Right atrium auricular region (tissue), 2 donors: Measurements from ENCODE around the gene CNTN4. TPM values are rescaled to one million over a fixed set of nuclear protein-coding genes. Genes with fewer than 3 reads are reported as not detected.

Experiments
- DNase-seq: peaks from one replicate; pipeline ENCODE4 v3.0.0-alpha.2; 2019; ENCODE audit warnings: low spot score
- H3K27ac ChIP-seq, 2 donors: fragments of 200-600 bp; sonication (generic); 1 replicate in 1 of 2; 2 replicates in 1 of 2; pipeline ENCODE4 v1.5.1; 2016 to 2019
- H3K27me3 ChIP-seq, 2 donors: fragments of 200-600 bp; sonication (generic); one replicate each; pipeline versions ENCODE4 v1.5.1 to v1.6.0; 2017 to 2019
- H3K36me3 ChIP-seq: fragments of 200-600 bp; sonication (generic); one replicate; pipeline ENCODE4 v1.5.1; 2016
- H3K4me1 ChIP-seq, 2 donors: fragments of 200-600 bp; sonication (generic); one replicate each; pipeline versions ENCODE4 v1.5.1 to v1.6.0; 2017 to 2019
- H3K4me3 ChIP-seq, 2 donors: fragments of 200-600 bp; sonication (generic); 1 replicate in 1 of 2; 2 replicates in 1 of 2; pipeline ENCODE4 v1.5.1; 2017 to 2019; ENCODE audit warnings: mild to moderate bottlenecking in 1 of 2, moderate library complexity in 1 of 2
- H3K9me3 ChIP-seq, 2 donors: fragments of 200-600 bp; sonication (generic); one replicate each; pipeline ENCODE4 v1.5.1; 2019
- total RNA-seq, 2 donors: library from RNA; depleted of rRNA; stranded (reverse); fragments of >200 nt; gene quantifications; one replicate each; pipeline ENCODE4 v1.1.0, GENCODE V29; 2016
- TF ChIP-seq, protein P1 (sequence below), 2 donors: fragments of 200-600 bp; sonication (generic); IDR thresholded peaks; one replicate each; pipeline ENCODE4 v1.5.1; 2019; ENCODE audit warnings: antibody characterized with exemption in 2 of 2

Gene CNTN4
- total RNA-seq, 2 donors from 2014 or later: 5.3 to 5.7 TPM

DNA sequence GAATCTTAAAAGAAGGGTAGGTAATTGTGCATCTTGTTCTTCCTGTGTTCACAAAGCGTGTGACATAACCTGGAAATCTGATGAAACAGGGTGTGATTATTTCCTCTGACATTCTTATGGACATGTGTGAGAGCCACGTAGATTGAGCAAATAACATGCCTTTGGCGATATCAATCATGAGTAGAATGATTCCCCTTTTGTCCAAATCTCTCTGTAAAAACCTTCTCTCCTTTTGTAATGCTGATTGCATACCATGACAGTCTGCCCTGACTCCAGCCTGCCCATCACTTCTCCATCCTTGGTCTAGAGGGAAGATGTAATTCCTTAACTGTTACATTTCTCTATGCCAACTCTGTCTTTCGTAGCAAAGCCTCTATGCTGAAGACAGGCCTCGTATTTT lies 896.5 kb downstream of the CNTN4 start:
- no peak overlapping the region for H3K27ac ChIP-seq
- no peak overlapping the region for H3K4me3 ChIP-seq
- H3K36me3 ChIP-seq: no peaks in the 10 kb centered on the region
- H3K4me1 ChIP-seq: no peaks in the 10 kb centered on the region
- H3K9me3 ChIP-seq: no peaks in the 10 kb centered on the region
- DNase-seq: no peak
- H3K27me3 ChIP-seq: no peaks in the 10 kb centered on the region
- TF ChIP-seq, protein P1, sequence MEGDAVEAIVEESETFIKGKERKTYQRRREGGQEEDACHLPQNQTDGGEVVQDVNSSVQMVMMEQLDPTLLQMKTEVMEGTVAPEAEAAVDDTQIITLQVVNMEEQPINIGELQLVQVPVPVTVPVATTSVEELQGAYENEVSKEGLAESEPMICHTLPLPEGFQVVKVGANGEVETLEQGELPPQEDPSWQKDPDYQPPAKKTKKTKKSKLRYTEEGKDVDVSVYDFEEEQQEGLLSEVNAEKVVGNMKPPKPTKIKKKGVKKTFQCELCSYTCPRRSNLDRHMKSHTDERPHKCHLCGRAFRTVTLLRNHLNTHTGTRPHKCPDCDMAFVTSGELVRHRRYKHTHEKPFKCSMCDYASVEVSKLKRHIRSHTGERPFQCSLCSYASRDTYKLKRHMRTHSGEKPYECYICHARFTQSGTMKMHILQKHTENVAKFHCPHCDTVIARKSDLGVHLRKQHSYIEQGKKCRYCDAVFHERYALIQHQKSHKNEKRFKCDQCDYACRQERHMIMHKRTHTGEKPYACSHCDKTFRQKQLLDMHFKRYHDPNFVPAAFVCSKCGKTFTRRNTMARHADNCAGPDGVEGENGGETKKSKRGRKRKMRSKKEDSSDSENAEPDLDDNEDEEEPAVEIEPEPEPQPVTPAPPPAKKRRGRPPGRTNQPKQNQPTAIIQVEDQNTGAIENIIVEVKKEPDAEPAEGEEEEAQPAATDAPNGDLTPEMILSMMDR (IDR thresholded peaks at IDR 0.05): no peak

DNA sequence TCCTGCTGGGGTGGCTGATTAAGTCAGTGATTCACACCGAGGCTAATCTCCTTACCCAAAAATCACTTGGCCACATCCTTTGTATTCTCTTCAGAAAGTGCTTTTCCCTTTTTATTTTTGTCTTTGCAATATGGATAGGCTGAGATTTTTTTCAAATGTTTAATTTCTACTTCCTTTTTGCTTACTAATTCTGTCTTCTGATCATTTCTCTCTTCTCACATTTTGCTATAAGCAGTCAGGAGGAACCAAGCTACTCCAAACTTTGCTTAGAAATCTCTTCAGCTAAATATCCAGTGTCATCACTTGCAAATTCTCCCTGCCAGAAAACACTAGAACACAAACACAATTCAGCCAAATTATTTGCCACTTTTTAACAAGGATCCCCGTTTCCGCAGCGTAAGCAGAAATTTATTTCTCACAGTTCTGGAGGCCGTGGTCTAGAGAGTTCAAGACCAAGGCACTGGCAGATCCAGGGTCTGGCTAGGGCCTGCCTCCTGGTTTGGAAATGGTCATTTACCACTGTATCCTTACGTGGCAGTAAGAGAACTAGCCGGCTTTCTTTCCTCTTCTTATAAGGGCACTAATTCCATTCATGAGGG lies 906.6 kb downstream of the CNTN4 start:
- TF ChIP-seq, protein P1 (IDR thresholded peaks at IDR 0.05): no peak
- DNase-seq: no peak
- no peak overlapping the region for H3K4me3 ChIP-seq
- no peaks in the 10 kb centered on the region for H3K9me3 ChIP-seq
- no peaks in the 10 kb centered on the region for H3K4me1 ChIP-seq
- no peak overlapping the region for H3K27ac ChIP-seq
- no peaks in the 10 kb centered on the region for H3K36me3 ChIP-seq
- no peaks in the 10 kb centered on the region for H3K27me3 ChIP-seq

DNA sequence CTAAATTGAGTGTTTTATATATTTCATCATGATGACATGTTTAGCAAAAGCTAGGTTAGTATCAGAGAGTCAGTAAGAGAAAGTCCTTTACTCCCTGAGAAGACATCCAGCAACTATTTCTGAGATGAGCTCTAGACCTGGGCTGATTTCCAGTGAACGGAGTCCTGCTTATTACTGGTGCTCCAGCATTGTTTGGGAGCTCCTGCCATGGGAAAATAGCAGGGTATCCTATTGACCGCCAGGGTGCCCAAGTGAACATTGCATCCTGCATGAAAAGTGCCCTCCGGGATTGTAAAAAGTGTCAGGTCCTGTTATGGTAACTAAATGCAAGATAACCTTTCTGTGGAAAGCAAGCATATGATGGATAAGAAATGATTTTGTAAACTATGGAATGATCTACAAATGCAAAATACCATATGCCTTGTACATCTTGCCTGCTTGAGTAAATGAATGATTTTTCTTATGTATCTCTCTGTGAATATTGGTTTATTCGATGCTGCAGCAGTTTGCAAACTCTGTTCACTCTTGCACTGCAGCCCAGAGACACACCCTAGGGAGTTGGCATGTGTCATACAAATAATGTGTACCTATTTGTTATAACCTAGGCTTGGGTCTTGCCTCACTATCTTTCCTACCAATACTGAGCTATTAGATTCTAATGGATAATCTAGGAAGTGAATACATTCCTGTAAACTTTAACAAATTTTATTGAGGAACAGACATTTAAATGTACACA lies 914.8 kb downstream of the CNTN4 start:
- Histone ChIP-seq H3K4me1 (peaks cover 0 to 4% of the 10 kb centered on the region in 2 donors), H3K27ac (no peak overlapping the region), H3K4me3 (no peak overlapping the region), H3K27me3 (no peaks in the 10 kb centered on the region), H3K36me3 (no peaks in the 10 kb centered on the region), H3K9me3 (no peaks in the 10 kb centered on the region)
- DNase-seq: no peak
- TF ChIP-seq, protein P1 (IDR thresholded peaks at IDR 0.05): no peak

DNA sequence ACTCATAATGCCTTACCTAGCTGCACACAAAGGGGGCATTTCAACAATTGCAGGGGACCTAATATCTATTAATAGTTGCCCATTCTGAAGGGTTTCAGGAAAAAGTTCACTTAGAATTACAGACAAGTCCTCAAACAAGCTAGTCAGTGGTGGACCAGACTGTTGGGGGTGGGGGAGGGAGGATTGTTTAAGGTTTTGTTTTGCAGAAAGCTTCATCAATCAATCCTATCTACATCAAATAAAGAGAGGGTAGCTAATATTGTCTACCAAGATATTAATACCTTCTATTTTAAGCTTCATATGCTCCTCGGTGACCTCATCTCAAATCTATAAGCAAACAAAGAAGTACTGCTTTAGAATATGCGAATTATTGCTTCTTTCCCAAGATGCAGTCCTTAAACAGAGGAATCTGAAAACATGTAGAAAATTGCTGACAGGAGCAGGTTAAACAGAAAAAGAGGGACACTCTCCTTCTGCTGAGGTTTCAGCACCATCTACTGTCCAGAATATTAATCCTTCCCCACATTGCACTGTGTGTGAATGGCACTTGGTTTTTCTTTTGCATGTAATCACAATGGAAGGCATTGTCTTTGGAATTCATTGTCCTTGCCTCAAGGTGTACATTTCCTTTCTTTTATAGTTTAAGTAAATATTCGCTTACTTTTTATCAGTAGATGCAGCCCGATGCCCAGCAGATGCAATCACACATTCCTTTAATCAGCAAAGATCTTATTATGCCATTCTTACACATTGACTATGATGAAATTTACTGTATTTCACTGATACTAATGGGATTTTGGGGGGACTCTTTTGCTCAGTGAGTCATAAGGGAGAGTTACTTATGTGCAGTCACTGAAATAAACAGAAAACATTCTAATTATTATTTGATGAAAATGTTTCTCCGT lies 916.8 kb downstream of the CNTN4 start:
- Histone ChIP-seq H3K36me3 (no peaks in the 10 kb centered on the region), H3K9me3 (no peaks in the 10 kb centered on the region), H3K27me3 (no peaks in the 10 kb centered on the region), H3K4me3 (no peak overlapping the region), H3K27ac (no peak overlapping the region), H3K4me1 (peaks cover 0 to 4% of the 10 kb centered on the region in 2 donors)
- no peak for DNase-seq
- TF ChIP-seq, protein P1 (IDR thresholded peaks at IDR 0.05): peak in 1 of 2 donors; percentile 71

DNA sequence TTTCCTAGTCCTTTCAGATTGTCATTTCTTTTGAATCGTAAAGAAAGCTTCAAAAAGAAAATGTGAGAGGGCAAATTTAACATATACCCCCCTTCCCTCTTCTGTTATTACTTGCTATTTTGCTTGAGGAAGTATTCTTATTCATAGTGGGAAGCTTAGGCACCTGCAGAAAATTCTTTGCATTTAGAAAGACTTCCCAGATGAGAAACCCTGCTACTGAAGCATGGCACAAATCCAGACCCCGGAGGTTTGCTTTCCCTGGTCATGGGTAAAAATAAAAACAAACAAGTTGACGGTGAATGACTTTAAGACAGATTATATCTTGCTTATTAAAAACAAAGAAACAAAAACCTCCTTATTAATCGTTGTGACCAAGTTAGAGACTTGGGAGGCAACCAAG lies 917.6 kb downstream of the CNTN4 start:
- TF ChIP-seq, protein P1 (IDR thresholded peaks at IDR 0.05): no peak
- no peaks in the 10 kb centered on the region for H3K36me3 ChIP-seq
- H3K4me1 ChIP-seq: peaks cover 0 to 4% of the 10 kb centered on the region in 2 donors
- no peak overlapping the region for H3K4me3 ChIP-seq
- no peak overlapping the region for H3K27ac ChIP-seq
- no peak for DNase-seq
- H3K27me3 ChIP-seq: no peaks in the 10 kb centered on the region
- H3K9me3 ChIP-seq: no peaks in the 10 kb centered on the region
